Sigmoid colon (tissue), 4 donors: ENCODE results near the gene ATP1B3.

Experiments used
- CTCF ChIP-seq, 4 experiments: fragments of 450-650 bp in 3 of 4; fragments of 200-600 bp in 1 of 4; IDR thresholded peaks; one replicate each; pipeline ENCODE4 v1.5.1; 2016 to 2019; ENCODE audit warnings: antibody characterized with exemption in 4 of 4, mild to moderate bottlenecking in 3 of 4, moderate library complexity in 2 of 4
- POLR2AphosphoS5 ChIP-seq, 4 donors: sonication (generic); formaldehyde crosslinking; IDR thresholded peaks; one replicate each; pipeline ENCODE4 v1.6.1; 2017; ENCODE audit warnings: antibody characterized with exemption in 4 of 4

DNA sequence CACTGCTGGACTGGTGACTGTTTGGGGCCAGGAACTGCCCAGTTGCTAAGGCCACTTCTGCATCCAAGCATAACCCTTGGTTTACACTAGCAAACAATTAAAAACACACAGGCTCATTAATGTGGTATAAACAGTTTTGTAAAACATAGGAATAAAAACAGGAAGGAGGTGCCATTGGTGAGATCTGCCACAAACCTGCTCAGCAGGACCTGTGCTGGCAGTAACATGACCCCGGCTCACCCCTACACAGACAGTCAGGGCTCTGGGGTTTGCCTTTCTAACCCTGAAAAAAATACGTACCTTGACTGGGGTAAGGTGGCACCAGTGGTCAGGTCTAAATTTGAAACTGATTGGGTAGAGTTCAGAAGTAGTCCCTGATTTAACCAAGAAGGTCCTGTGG, 76.2 kb downstream of the ATP1B3 start:
- TF ChIP-seq CTCF (IDR thresholded peaks at IDR 0.05) (no peak), POLR2AphosphoS5 (IDR thresholded peaks at IDR 0.05) (no peak)
